ENCODE results near the gene SLC25A12.
A peak's percentile ranks its signal among the peaks of the same experiment; 100 is the strongest.
"Not testable (repeated sequence)": the region's sequence is repeated elsewhere in the genome, so short reads cannot be mapped to it uniquely, and the experiment has no call there.

SLC25A12 gene

DNA sequence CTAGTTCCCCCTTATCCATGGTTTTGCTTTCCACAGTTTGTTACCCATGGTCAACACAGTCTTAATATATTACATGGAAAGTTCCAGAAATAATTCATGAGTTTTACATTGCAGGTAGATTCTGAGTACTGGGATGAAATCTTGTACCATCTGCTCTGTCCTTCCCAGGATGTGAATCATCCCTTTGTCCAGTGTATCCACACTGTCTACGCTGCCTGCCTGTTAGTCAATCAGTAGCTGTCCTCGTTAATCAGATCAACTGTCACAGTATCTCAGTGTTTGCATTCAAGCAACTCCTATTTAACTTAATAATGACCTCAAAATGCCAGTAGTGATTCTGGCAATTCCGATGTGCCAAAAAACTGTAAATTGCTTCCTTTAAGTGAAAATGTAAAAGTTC is 130.4 kb downstream of the SLC25A12 start:
- H3K36me3 ChIP-seq (ENCODE audit: low read depth) = peaks cover 13% of the 10 kb centered on the region
- no peaks in the 10 kb centered on the region for H3K9me3 ChIP-seq (ENCODE audit: severe bottlenecking)
- H3K27me3 ChIP-seq (ENCODE audit: insufficient read depth, poor library complexity, severe bottlenecking) = no peaks in the 10 kb centered on the region
- no peak for DNase-seq (ENCODE audit: low spot score)
- peaks cover 13% of the 10 kb centered on the region for H3K4me1 ChIP-seq (ENCODE audit: insufficient read depth, poor library complexity, severe bottlenecking)
- peak overlapping the region; percentile 53 for H3K27ac ChIP-seq (ENCODE audit: poor library complexity, severe bottlenecking)
- TF ChIP-seq, protein P1, sequence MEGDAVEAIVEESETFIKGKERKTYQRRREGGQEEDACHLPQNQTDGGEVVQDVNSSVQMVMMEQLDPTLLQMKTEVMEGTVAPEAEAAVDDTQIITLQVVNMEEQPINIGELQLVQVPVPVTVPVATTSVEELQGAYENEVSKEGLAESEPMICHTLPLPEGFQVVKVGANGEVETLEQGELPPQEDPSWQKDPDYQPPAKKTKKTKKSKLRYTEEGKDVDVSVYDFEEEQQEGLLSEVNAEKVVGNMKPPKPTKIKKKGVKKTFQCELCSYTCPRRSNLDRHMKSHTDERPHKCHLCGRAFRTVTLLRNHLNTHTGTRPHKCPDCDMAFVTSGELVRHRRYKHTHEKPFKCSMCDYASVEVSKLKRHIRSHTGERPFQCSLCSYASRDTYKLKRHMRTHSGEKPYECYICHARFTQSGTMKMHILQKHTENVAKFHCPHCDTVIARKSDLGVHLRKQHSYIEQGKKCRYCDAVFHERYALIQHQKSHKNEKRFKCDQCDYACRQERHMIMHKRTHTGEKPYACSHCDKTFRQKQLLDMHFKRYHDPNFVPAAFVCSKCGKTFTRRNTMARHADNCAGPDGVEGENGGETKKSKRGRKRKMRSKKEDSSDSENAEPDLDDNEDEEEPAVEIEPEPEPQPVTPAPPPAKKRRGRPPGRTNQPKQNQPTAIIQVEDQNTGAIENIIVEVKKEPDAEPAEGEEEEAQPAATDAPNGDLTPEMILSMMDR (IDR thresholded peaks at IDR 0.05; ENCODE audit: poor library complexity, severe bottlenecking) = no peak
- peak; percentile 94 for ATAC-seq (ENCODE audit: low read depth)
- H3K4me3 ChIP-seq (ENCODE audit: severe bottlenecking) = no peak overlapping the region

DNA sequence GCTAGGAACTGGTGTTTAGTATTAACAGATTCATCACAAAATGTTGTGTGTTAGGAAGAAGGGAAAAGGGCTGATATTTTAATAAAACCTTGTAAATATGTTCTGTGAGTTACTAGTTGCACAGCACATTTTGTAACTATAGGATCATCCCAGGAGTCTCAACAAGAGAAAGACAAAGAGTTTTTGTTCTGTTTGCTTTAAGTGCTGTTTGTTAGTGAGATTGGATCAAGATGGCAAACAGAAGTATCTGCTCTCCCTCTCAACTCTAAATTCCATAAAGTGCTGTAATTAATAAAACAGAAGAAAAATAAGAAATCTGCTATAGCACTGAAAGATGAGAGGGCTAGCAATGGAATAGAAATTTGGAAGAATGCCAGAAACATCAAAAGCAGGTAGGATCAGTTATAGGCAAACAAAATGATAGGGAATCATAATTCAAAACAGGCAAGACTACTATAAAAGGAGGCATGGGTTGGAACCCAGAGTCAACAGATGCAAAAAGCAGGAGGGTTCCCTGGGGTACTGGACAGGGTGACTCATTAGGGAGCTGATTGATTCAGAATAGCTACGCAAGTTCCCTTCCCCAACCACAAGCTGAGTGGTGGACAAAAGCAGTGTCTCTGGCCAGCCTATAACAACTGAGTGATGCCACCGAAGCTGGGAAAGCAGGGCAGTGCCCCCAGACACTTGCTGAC is 131.0 kb downstream of the SLC25A12 start:
- H3K27ac ChIP-seq (ENCODE audit: poor library complexity, severe bottlenecking) = peak overlapping the region; percentile 53
- peaks cover 13% of the 10 kb centered on the region for H3K4me1 ChIP-seq (ENCODE audit: insufficient read depth, poor library complexity, severe bottlenecking)
- H3K36me3 ChIP-seq (ENCODE audit: low read depth) = peaks cover 13% of the 10 kb centered on the region
- TF ChIP-seq, protein P1 (IDR thresholded peaks at IDR 0.05; ENCODE audit: poor library complexity, severe bottlenecking) = no peak
- DNase-seq (ENCODE audit: low spot score) = no peak
- no peaks in the 10 kb centered on the region for H3K27me3 ChIP-seq (ENCODE audit: insufficient read depth, poor library complexity, severe bottlenecking)
- peak; percentile 55 for ATAC-seq (ENCODE audit: low read depth)
- no peak overlapping the region for H3K4me3 ChIP-seq (ENCODE audit: severe bottlenecking)
- no peaks in the 10 kb centered on the region for H3K9me3 ChIP-seq (ENCODE audit: severe bottlenecking)

DNA sequence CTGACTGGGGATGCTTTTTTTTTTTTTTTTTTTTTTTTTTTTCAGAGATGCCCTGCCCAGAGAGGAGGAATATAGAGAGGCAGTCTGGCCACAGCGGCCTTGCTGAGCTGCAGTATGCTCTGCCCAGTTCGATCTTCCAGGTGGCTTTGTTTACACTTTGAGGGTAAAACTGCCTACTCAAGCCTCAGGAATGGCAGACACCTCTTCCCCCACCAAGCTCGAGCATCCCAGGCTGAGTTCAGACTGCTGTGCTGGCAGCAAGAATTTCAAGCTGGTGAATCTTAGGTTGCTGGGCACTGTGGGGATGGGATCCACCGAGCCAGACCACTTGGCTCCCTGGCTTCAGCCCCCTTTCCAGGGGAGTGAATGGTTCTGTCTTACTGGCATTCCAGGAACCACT is 132.9 kb downstream of the SLC25A12 start:
- not testable (repeated sequence) for H3K27me3 ChIP-seq (ENCODE audit: insufficient read depth, poor library complexity, severe bottlenecking); DNase-seq (ENCODE audit: low spot score); H3K27ac ChIP-seq (ENCODE audit: poor library complexity, severe bottlenecking); ATAC-seq (ENCODE audit: low read depth); H3K4me3 ChIP-seq (ENCODE audit: severe bottlenecking); H3K9me3 ChIP-seq (ENCODE audit: severe bottlenecking)
- H3K36me3 ChIP-seq (ENCODE audit: low read depth) = peaks cover 13% of the 10 kb centered on the region
- H3K4me1 ChIP-seq (ENCODE audit: insufficient read depth, poor library complexity, severe bottlenecking) = peaks cover 13% of the 10 kb centered on the region

DNA sequence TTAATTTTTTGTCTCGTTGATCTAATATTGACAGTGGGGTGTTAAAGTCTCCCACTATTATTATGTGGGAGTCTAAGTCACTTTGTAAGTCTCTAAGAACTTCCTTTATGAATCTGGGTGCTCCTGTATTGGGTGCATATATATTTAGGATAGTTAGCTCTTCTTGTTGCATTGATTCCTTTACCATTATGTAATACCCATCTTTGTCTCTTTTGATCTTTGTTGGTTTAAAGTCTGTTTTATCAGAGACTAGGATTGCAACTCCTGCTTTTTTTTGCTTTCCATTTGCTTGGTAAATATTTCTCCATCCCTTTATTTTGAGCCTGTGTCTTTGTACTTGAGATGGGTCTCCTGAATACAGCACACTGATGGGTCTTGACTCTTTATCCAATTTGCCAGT is 135.3 kb downstream of the SLC25A12 start:
- Histone ChIP-seq H3K4me1 (ENCODE audit: insufficient read depth, poor library complexity, severe bottlenecking) (peaks cover 11% of the 10 kb centered on the region), H3K36me3 (ENCODE audit: low read depth) (peaks cover 22% of the 10 kb centered on the region)
- DNase-seq (ENCODE audit: low spot score); H3K27ac ChIP-seq (ENCODE audit: poor library complexity, severe bottlenecking); H3K4me3 ChIP-seq (ENCODE audit: severe bottlenecking); ATAC-seq (ENCODE audit: low read depth); H3K27me3 ChIP-seq (ENCODE audit: insufficient read depth, poor library complexity, severe bottlenecking); H3K9me3 ChIP-seq (ENCODE audit: severe bottlenecking): not testable (repeated sequence)

DNA sequence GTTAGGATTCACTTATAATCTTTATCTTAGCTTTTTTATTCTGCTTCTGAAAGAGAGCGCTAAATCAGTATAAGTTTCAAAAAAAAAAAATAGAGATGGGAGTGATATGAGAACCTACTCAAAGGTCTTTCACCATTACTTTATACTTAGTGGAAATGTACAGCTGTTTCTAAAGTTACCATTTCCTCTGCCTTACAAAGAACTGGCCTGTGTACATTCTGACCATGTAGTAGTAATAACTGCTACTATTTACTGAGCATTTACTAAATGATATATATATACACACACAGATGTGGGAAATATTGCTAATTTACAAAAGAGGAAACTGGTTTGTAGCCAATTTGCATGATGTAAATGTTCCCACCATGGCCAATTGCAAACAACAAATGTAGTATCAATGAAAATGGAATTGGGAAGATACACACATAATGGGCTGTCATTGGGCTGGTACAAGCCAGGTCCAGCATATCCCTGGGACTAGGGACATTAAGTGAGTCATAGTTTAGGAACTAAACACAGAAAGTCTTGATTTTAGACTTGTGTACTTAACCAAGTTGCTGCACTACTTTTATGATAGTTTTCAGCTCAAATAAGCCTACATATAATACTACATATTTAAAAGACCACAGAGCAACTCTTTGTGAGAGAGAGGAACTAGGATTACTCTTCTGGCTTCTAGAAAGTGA is 139.6 kb downstream of the SLC25A12 start:
- ATAC-seq (ENCODE audit: low read depth) = no peak
- no peaks in the 10 kb centered on the region for H3K27me3 ChIP-seq (ENCODE audit: insufficient read depth, poor library complexity, severe bottlenecking)
- TF ChIP-seq, protein P1 (IDR thresholded peaks at IDR 0.05; ENCODE audit: poor library complexity, severe bottlenecking) = no peak
- no peaks in the 10 kb centered on the region for H3K9me3 ChIP-seq (ENCODE audit: severe bottlenecking)
- H3K27ac ChIP-seq (ENCODE audit: poor library complexity, severe bottlenecking) = no peak overlapping the region
- H3K4me3 ChIP-seq (ENCODE audit: severe bottlenecking) = no peak overlapping the region
- no peaks in the 10 kb centered on the region for H3K4me1 ChIP-seq (ENCODE audit: insufficient read depth, poor library complexity, severe bottlenecking)
- no peak for DNase-seq (ENCODE audit: low spot score)
- peaks cover 51% of the 10 kb centered on the region for H3K36me3 ChIP-seq (ENCODE audit: low read depth)

DNA sequence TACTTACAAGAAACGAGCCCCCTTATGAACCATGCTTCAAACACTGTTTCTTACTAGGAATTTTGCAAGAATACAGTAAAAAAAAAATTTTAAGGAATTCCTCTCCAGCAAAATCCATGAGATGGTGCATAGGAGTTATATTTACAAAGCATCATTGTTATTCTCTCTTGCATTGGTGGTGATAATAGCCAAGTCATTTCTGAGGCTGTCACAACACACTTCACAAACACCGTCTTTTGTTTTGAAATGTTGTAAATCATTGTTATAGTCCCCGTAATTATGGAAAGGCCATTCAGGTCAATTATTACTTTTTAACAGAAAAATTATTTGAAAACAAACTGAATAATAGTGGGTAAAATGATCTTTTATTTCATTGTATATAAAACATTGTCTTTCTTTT is 146.7 kb downstream of the SLC25A12 start:
- H3K4me3 ChIP-seq (ENCODE audit: severe bottlenecking) = no peak overlapping the region
- H3K27me3 ChIP-seq (ENCODE audit: insufficient read depth, poor library complexity, severe bottlenecking) = no peaks in the 10 kb centered on the region
- TF ChIP-seq, protein P1 (IDR thresholded peaks at IDR 0.05; ENCODE audit: poor library complexity, severe bottlenecking) = no peak
- no peak overlapping the region for H3K27ac ChIP-seq (ENCODE audit: poor library complexity, severe bottlenecking)
- DNase-seq (ENCODE audit: low spot score) (no peak), ATAC-seq (ENCODE audit: low read depth) (no peak)
- no peaks in the 10 kb centered on the region for H3K9me3 ChIP-seq (ENCODE audit: severe bottlenecking)
- no peaks in the 10 kb centered on the region for H3K4me1 ChIP-seq (ENCODE audit: insufficient read depth, poor library complexity, severe bottlenecking)
- peaks cover 93% of the 10 kb centered on the region for H3K36me3 ChIP-seq (ENCODE audit: low read depth)
